Neural crest cell (in vitro differentiated cells): ENCODE data around the gene CLIP4. TPM values are rescaled to one million over a fixed set of nuclear protein-coding genes. Genes with fewer than 3 reads are reported as not detected.

Experiments
- DNase-seq: peaks from one replicate; pipeline ENCODE4 v3.0.0; 2021; ENCODE audit warnings: low read depth, mixed read lengths, low spot score
- H3K27ac Mint-ChIP-seq: one replicate; pipeline ENCODE4 v1.8.0; 2021; ENCODE audit warnings: mild to moderate bottlenecking, mixed read lengths; ENCODE audit not compliant: unreplicated experiment
- H3K27me3 Mint-ChIP-seq: 2 replicates; pipeline ENCODE4 v1.8.0; 2021; ENCODE audit warnings: low read depth, mild to moderate bottlenecking, mixed read lengths
- H3K36me3 Mint-ChIP-seq: 2 replicates; pipeline ENCODE4 v1.8.0; 2021; ENCODE audit warnings: low read depth, mild to moderate bottlenecking, mixed read lengths
- H3K4me1 Mint-ChIP-seq: 2 replicates; pipeline ENCODE4 v1.8.0; 2021; ENCODE audit warnings: mixed read lengths
- H3K4me3 Mint-ChIP-seq: one replicate; pipeline ENCODE4 v1.8.0; 2021; ENCODE audit warnings: mild to moderate bottlenecking, mixed read lengths
- H3K9me3 Mint-ChIP-seq: 2 replicates; pipeline ENCODE4 v1.8.0; 2021; ENCODE audit warnings: mixed read lengths
- total RNA-seq: library from RNA; stranded (reverse); gene quantifications from 2 replicates; pipeline ENCODE4 v1.2.1, GENCODE V29; 2021
- TF ChIP-seq, protein P1 (sequence below): fragments of 200-600 bp; sonication (generic); conservative IDR thresholded peaks from 2 replicates; pipeline ENCODE4 v1.5.0; 2021; ENCODE audit warnings: antibody characterized with exemption, mild to moderate bottlenecking

Gene CLIP4
- total RNA-seq, 1 donor from 2014 or later: 14.5 TPM

DNA sequence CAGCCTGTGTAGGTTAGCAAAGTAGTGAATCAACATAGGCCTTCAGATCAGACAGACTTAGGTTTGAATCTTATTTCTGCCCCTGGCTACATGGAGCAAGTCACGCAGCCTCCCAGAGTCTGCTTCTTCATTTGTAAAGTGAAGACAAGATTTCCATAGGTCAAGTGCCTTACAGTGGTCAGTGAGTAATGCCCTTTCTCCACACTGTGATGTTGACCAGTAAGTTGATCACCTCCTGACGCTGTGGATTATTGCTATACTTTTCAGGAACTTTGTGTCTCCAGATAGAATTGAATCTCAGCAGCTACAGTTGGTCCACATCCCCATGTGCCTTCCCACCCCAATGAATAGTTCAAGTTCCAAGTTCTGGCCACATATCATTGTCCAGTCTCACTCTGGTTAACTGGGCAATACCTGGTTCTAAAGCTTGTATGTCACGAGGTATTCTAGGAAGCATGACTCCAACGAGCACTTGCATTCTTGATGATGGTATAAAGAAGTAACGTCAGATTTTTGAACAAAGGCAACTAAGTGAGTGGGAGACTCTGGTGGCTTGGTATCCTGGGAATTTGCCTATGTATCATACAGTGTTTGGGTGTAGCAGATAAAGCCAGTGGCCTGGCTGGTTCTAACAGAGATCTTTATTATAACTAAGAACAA is 2.1 kb upstream of the CLIP4 start:
- TF ChIP-seq, protein P1, sequence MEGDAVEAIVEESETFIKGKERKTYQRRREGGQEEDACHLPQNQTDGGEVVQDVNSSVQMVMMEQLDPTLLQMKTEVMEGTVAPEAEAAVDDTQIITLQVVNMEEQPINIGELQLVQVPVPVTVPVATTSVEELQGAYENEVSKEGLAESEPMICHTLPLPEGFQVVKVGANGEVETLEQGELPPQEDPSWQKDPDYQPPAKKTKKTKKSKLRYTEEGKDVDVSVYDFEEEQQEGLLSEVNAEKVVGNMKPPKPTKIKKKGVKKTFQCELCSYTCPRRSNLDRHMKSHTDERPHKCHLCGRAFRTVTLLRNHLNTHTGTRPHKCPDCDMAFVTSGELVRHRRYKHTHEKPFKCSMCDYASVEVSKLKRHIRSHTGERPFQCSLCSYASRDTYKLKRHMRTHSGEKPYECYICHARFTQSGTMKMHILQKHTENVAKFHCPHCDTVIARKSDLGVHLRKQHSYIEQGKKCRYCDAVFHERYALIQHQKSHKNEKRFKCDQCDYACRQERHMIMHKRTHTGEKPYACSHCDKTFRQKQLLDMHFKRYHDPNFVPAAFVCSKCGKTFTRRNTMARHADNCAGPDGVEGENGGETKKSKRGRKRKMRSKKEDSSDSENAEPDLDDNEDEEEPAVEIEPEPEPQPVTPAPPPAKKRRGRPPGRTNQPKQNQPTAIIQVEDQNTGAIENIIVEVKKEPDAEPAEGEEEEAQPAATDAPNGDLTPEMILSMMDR: no peak
- Mint-ChIP-seq H3K4me3 (peak overlapping the region; percentile 93), H3K27me3 (peaks cover 15% of the 10 kb centered on the region), H3K36me3 (no peaks in the 10 kb centered on the region), H3K4me1 (peaks cover 32% of the 10 kb centered on the region), H3K27ac (no peak overlapping the region), H3K9me3 (no peaks in the 10 kb centered on the region)
- no peak for DNase-seq

DNA sequence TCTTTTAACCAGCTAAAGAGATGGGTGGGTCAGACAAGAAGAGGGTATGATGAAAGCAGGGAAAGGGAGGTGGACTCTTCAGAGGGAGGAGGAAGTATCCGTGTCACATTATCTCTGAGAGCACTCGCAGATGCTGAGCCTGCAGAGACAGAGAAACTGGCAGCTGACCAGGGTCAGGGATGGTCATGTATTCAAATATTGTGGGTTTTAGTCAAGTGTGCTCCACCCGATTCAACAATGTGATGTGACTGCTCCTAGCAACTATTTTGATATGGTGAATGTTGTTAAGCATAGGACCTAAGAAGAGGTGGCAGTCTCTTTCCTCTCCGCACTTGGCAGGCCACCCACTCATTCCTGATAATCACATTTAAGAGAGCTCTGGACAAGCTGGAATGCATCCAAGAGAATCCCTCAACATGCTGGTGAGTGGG is 1.3 kb upstream of the CLIP4 start:
- no peak for DNase-seq
- Mint-ChIP-seq H3K4me3 (peak overlapping the region; percentile 93), H3K27ac (no peak overlapping the region), H3K36me3 (no peaks in the 10 kb centered on the region), H3K4me1 (peaks cover 26% of the 10 kb centered on the region), H3K9me3 (no peaks in the 10 kb centered on the region), H3K27me3 (peaks cover 15% of the 10 kb centered on the region)
- TF ChIP-seq, protein P1: no peak

DNA sequence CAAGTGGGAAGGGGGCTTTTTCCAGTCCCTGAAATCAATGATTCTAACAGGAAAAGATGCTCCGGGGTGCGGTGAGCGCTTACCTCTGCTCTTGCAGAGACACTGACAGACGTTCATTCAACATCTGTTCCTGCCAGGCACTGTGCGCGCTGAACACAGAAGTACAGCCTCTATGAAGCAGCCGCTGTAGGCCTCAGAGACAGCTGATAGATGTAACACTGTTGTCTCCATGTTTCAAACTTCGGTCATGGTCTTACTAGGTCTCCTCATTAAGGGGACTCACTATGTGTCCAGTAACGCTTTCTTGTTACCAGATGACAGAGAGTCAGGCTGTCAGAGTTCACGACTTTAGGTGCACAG is 649 bp upstream of the CLIP4 start:
- Mint-ChIP-seq H3K27ac (peak overlapping the region; percentile 94), H3K4me3 (peak overlapping the region; percentile 93), H3K36me3 (no peaks in the 10 kb centered on the region), H3K27me3 (peaks cover 15% of the 10 kb centered on the region), H3K9me3 (no peaks in the 10 kb centered on the region), H3K4me1 (peaks cover 26% of the 10 kb centered on the region)
- DNase-seq: no peak
- TF ChIP-seq, protein P1: no peak

DNA sequence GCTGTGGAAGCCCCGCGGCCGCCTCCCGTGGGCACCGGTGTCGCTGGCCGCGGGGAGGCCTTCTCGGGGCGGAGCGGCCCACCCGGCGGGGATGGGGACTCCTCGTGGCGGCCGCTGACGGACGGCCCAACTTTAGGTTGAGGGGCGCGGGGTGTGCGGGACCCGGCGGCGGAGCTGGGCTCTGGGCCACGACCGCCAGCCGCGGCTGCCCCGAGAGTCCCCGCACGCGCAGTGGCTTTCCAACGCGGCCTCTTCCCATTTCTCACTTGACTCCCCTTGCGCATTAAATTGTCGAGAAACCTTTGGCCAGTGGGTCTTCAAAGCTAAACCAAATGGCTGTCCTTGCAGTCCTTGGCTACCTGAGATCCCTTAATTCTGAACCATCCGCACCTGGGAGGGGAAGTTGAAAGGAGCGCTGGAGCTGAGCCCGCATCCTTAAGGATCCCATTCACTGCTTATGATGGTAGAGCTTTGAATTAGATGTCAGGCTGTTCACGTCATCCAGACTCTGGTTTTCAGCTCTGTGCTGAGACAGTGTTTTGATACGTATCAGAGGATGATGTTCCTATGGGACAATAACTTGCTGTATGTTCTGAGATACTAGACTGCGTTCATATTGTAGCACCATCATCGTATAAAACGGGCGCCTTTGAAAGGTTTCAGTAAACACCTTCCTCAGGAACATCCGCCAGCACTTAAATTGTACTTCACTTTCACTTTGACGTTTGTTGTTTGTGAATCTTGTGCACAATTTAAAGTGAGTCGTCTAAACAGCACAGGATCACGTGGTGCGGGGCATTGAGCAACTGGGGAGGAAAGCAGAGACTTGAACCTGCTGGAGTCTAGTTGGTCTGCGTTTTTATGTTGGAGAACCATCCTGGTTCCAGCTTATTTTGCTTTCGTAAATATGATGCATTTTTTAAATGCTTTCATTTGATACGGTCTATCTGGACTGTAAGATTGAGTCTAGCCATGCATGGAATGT is 874 bp downstream of the CLIP4 start:
- peak; percentile 12 for DNase-seq
- no peaks in the 10 kb centered on the region for H3K36me3 Mint-ChIP-seq
- TF ChIP-seq, protein P1: no peak
- H3K9me3 Mint-ChIP-seq: no peaks in the 10 kb centered on the region
- H3K27ac Mint-ChIP-seq: peak overlapping the region; percentile 65
- peak overlapping the region; percentile 91 for H3K4me3 Mint-ChIP-seq
- peaks cover 15% of the 10 kb centered on the region for H3K27me3 Mint-ChIP-seq
- peaks cover 26% of the 10 kb centered on the region for H3K4me1 Mint-ChIP-seq

DNA sequence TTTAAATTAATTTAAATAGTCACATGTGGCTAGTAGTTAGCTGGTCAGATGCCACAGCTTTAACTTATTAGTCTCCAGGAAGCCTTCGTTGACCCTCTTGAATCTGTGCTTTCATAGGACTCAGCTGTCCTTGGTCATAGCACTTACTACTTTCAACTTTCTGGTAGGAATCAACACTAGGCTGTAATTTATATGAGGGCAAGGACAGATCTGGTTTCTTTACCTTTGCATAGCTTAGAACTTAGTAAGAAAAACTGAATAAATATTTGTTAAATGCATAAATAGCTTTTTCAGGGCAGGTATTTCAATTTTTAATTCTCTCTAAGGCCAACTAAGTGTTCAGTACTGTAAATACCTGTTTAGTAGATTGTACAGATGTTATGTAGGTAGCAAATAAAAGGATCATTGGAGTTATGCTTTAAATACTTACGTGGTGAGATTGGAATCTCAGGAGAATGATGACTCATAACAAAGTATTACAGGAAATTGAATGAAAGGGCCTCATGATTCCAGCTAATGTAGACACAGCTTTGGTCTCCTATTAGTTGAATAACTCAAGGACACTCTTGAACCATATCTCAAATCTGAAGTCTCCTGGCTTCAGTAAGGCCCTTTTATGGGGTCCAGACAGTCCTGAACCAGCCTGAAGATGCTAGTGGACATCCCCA is 2.6 kb downstream of the CLIP4 start:
- H3K4me3 Mint-ChIP-seq: peak overlapping the region; percentile 91
- TF ChIP-seq, protein P1: no peak
- DNase-seq: no peak

More for the DNA sequence above, 2.6 kb downstream of the CLIP4 start:
- H3K9me3 Mint-ChIP-seq: no peaks in the 10 kb centered on the region
- peaks cover 26% of the 10 kb centered on the region for H3K4me1 Mint-ChIP-seq
- no peak overlapping the region for H3K27ac Mint-ChIP-seq
- H3K27me3 Mint-ChIP-seq: peaks cover 15% of the 10 kb centered on the region
- H3K36me3 Mint-ChIP-seq: no peaks in the 10 kb centered on the region
